Sigmoid colon (tissue), 7 donors: ENCODE measurements around the gene CLDND2. TPM values are rescaled to one million over a fixed set of nuclear protein-coding genes. Genes with fewer than 3 reads are reported as not detected.

ENCODE experiments used
- DNase-seq: peaks from one replicate; pipeline ENCODE4 v3.0.0-alpha.2; 2019
- H3K27ac ChIP-seq, 4 donors: fragments of 200-600 bp; sonication (generic); one replicate each; pipeline ENCODE4 v1.5.1; 2016 to 2019; ENCODE audit warnings: mild to moderate bottlenecking in 1 of 4
- H3K27me3 ChIP-seq, 3 donors: fragments of 200-600 bp; sonication (generic); one replicate each; pipeline ENCODE4 v1.5.1; 2019; ENCODE audit warnings: mild to moderate bottlenecking in 1 of 3
- H3K36me3 ChIP-seq, 4 donors: fragments of 200-600 bp; sonication (generic); one replicate each; pipeline ENCODE4 v1.5.1; 2016 to 2019
- H3K4me1 ChIP-seq, 4 donors: fragments of 200-600 bp; sonication (generic); one replicate each; pipeline ENCODE4 v1.5.1; 2017 to 2019
- H3K4me3 ChIP-seq, 4 donors: fragments of 200-600 bp; sonication (generic); one replicate each; pipeline ENCODE4 v1.5.1; 2017 to 2019; ENCODE audit warnings: mild to moderate bottlenecking in 2 of 4, moderate library complexity in 1 of 4
- H3K9me3 ChIP-seq, 4 donors: fragments of 200-600 bp in 3 of 4; sonication (generic) in 3 of 4; one replicate each; pipeline versions ENCODE4 v1.5.1 to v1.6.1; 2013 to 2019
- CTCF ChIP-seq, 4 experiments: fragments of 450-650 bp in 3 of 4; fragments of 200-600 bp in 1 of 4; IDR thresholded peaks; one replicate each; pipeline ENCODE4 v1.5.1; 2016 to 2019; ENCODE audit warnings: antibody characterized with exemption in 4 of 4, mild to moderate bottlenecking in 3 of 4, moderate library complexity in 2 of 4
- EP300 ChIP-seq, 4 donors: sonication (generic); formaldehyde crosslinking; IDR thresholded peaks; one replicate each; pipeline ENCODE4 v1.6.1; 2017; ENCODE audit warnings: antibody characterized with exemption in 4 of 4
- POLR2A ChIP-seq, 2 donors: fragments of 450-650 bp; IDR thresholded peaks; one replicate each; pipeline ENCODE4 v1.6.1; 2016; ENCODE audit warnings: antibody characterized with exemption in 2 of 2, mild to moderate bottlenecking in 2 of 2, moderate library complexity in 2 of 2
- POLR2AphosphoS5 ChIP-seq, 4 donors: sonication (generic); formaldehyde crosslinking; IDR thresholded peaks; one replicate each; pipeline ENCODE4 v1.6.1; 2017; ENCODE audit warnings: antibody characterized with exemption in 4 of 4
- WGBS, 2 donors: extraction: QIAGEN DNeasy Blood & Tissue Kit; methylation state at CpG; one replicate each; pipeline ENCODE4 v1.1.7; 2013; 5-methylcytosine and 5-hydroxymethylcytosine counted together
- intact Hi-C: fragments of 100-400 bp; cut with DNase I; formaldehyde crosslinking; loops from one replicate; pipeline ENCODE4 v1.15.1; 2023
- polyA plus RNA-seq, 3 donors: library from polyadenylated mRNA; stranded (reverse); fragments of 200-250 nt; gene quantifications; one replicate each; pipeline ENCODE4 v1.2.3, GENCODE V29; 2013
- total RNA-seq, 4 donors: library from RNA; depleted of rRNA; stranded (reverse); fragments of >200 nt; gene quantifications; one replicate each; pipeline ENCODE4 v1.1.0, GENCODE V29; 2016
- donor health status: healthy with polysubstance abuse.
- donor health status: Bipolar disorder and iron deficiency.
- donor health status: healthy.

Gene CLDND2
- total and polyA plus RNA-seq, 7 donors: 0.35 to 3.6 TPM; not detected in 5

- TF ChIP-seq POLR2AphosphoS5 (IDR thresholded peaks at IDR 0.05) (no peak), CTCF (IDR thresholded peaks at IDR 0.05) (no peak), EP300 (IDR thresholded peaks at IDR 0.05) (no peak), POLR2A (IDR thresholded peaks at IDR 0.05) (no peak)
- intact Hi-C loops: no loop called here
- WGBS, 2 donors: 64 to 68% methylated on average over 8 of the region's 8 CpGs
- H3K4me1 ChIP-seq: peaks cover 0 to 12% (median 8%) of the 10 kb centered on the region in 4 donors
- H3K4me3 ChIP-seq: no peak overlapping the region
- no peak overlapping the region for H3K27ac ChIP-seq
- DNase-seq: no peak
- no peaks in the 10 kb centered on the region for H3K9me3 ChIP-seq
- H3K36me3 ChIP-seq: no peaks in the 10 kb centered on the region
- no peaks in the 10 kb centered on the region for H3K27me3 ChIP-seq
Measured at GRCh38 chr19:51391073-51391611, 22.3 kb upstream of the CLDND2 start.

GRCh38 chr19:51389143-51389542 lies 20.3 kb upstream of the CLDND2 start:
- no peak overlapping the region for H3K27ac ChIP-seq
- H3K36me3 ChIP-seq: no peaks in the 10 kb centered on the region
- no peak for TF ChIP-seq CTCF (IDR thresholded peaks at IDR 0.05)
- TF ChIP-seq EP300 (IDR thresholded peaks at IDR 0.05): no peak
- no peak for TF ChIP-seq POLR2AphosphoS5 (IDR thresholded peaks at IDR 0.05)
- no peak for TF ChIP-seq POLR2A (IDR thresholded peaks at IDR 0.05)
- WGBS, 2 donors: 75 to 82% methylated on average over 14 of the region's 14 CpGs
- H3K27me3 ChIP-seq: no peaks in the 10 kb centered on the region
- H3K4me1 ChIP-seq: peaks cover 0 to 5% (median 2%) of the 10 kb centered on the region in 4 donors
- intact Hi-C loops: no loop called here
- H3K4me3 ChIP-seq: no peak overlapping the region
- H3K9me3 ChIP-seq: no peaks in the 10 kb centered on the region
- DNase-seq: no peak

GRCh38 chr19:51387924-51388389 lies 19.2 kb upstream of the CLDND2 start, which contains the start of gene LIM2:
Gene LIM2 (minus strand): TSS chr19:51387974. CDS start chr19:51387443, 531 bp downstream.
- TF ChIP-seq EP300 (IDR thresholded peaks at IDR 0.05): no peak
- TF ChIP-seq CTCF (IDR thresholded peaks at IDR 0.05): no peak
- TF ChIP-seq POLR2AphosphoS5 (IDR thresholded peaks at IDR 0.05): no peak
- no peak for TF ChIP-seq POLR2A (IDR thresholded peaks at IDR 0.05)
- Histone ChIP-seq H3K27ac (no peak within 1 kb of the TSS), H3K27me3 (no peaks in the 10 kb centered on the region), H3K36me3 (no peaks in the 10 kb centered on the region), H3K4me3 (no peak within 1 kb of the TSS), H3K4me1 (no peaks in the 10 kb centered on the region), H3K9me3 (no peaks in the 10 kb centered on the region)
- intact Hi-C loops: no loop called here
- WGBS, 2 donors: 83% methylated on average over 15 of the region's 15 CpGs
- DNase-seq: no peak

GRCh38 chr19:51386882-51387520 lies 18.2 kb upstream of the CLDND2 start:
- Histone ChIP-seq H3K36me3 (no peaks in the 10 kb centered on the region), H3K4me1 (no peaks in the 10 kb centered on the region), H3K27me3 (no peaks in the 10 kb centered on the region), H3K27ac (no peak overlapping the region), H3K9me3 (no peaks in the 10 kb centered on the region), H3K4me3 (no peak overlapping the region)
- no peak for DNase-seq
- intact Hi-C loops: no loop called here
- TF ChIP-seq EP300 (IDR thresholded peaks at IDR 0.05) (no peak), POLR2A (IDR thresholded peaks at IDR 0.05) (no peak), CTCF (IDR thresholded peaks at IDR 0.05) (no peak), POLR2AphosphoS5 (IDR thresholded peaks at IDR 0.05) (no peak)
- WGBS, 2 donors: 80 to 88% methylated on average over 14 of the region's 14 CpGs
